HG02623 (cell line): Measurements from ENCODE around the gene EME2.
"Not testable (repeated sequence)": the region's sequence is repeated elsewhere in the genome, so short reads cannot be mapped to it uniquely, and the experiment has no call there.

Experiments used
- ATAC-seq: cut with Tn5 transposase; IDR thresholded peaks from one replicate; pipeline ENCODE4 v1.9.1; 2021; ENCODE audit warnings: moderate library complexity; ENCODE audit not compliant: unreplicated experiment

Gene EME2, protein sequence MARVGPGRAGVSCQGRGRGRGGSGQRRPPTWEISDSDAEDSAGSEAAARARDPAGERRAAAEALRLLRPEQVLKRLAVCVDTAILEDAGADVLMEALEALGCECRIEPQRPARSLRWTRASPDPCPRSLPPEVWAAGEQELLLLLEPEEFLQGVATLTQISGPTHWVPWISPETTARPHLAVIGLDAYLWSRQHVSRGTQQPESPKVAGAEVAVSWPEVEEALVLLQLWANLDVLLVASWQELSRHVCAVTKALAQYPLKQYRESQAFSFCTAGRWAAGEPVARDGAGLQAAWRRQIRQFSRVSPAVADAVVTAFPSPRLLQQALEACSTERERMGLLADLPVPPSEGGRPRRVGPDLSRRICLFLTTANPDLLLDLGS

DNA sequence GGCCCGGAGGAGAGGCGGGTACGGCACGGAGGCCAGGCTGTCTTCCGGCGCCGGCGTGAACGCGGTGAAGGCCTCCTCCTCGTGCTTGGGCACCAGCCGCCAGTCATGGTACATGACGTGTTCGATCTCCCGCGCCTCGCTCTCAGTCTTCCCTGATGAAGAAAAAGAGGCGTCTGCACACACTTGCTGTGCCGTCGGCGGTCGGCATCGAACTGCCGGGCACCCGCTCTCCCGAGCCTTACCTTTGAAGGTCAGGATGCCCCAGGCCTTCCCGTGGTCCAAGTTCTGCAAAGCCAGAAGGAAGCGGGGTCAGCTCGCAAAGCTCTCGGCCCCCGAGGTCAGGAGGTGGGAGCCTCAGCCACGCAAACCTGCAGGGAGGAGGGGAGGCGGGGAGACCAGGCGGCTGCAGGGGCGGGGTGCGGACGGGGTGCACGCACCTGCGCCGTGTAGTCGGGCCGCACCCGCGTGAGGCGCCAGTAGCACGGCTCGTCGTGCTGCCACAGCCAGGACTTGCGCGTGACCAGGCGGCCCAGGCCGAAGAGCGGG is at the start of gene EME2:
EME2 (plus strand) TSS at position 449 of the 546 bp plus-strand sequence. CDS start 418 bp downstream, outside the sequence.
- ATAC-seq: peak; percentile 12

DNA sequence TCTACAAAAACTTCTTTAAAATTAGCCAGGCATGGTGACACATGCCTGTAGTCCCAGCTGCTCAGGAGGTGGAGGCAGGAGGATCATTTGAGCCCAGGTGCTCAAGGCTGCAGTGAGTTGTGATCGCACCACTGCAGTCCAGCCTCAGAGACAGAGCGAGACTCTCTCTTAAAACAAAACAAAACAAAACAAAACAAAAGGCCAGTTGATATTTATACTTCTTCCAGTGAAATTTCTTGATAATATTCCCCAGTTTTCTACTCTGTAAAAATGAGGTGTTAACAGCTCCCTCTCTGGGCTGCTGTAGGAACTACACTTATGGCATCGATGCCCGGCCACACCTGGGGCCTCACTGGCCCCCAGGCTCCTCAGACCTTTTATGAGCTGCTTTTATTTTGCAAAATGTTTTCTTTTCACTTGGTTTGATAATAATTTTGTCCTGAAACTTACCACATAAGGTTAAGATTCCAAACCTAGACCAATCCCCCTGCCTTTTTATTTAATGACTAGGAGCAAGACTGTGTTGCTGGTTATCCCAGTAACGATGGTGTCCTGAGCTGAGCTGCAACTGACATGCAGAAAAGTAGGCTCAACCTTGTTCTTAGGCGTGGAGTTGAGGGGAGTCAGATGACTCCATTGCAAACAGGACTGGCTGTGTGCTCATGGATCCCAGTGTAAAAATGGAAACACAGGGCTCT is 49.0 kb upstream of the EME2 start:
- no peak for ATAC-seq

DNA sequence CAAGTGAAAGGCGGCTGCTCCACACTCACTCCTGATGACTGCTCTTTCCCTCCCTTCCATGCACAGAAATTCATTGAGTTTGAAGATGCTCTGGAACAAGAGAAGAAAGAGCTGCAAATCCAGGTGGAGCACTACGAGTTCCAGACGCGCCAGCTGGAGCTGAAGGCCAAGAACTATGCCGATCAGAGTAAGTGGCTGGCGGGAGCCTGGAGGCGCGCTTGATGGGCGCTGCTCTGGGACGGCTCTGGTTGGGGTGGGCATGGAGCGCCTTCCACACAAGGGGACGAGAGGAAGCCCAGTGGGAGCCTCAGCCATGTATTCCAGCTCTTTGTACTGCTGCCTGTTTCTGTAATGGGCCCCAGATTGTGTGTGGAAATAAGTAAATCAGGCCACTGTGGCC is 48.1 kb upstream of the EME2 start:
- no peak for ATAC-seq

DNA sequence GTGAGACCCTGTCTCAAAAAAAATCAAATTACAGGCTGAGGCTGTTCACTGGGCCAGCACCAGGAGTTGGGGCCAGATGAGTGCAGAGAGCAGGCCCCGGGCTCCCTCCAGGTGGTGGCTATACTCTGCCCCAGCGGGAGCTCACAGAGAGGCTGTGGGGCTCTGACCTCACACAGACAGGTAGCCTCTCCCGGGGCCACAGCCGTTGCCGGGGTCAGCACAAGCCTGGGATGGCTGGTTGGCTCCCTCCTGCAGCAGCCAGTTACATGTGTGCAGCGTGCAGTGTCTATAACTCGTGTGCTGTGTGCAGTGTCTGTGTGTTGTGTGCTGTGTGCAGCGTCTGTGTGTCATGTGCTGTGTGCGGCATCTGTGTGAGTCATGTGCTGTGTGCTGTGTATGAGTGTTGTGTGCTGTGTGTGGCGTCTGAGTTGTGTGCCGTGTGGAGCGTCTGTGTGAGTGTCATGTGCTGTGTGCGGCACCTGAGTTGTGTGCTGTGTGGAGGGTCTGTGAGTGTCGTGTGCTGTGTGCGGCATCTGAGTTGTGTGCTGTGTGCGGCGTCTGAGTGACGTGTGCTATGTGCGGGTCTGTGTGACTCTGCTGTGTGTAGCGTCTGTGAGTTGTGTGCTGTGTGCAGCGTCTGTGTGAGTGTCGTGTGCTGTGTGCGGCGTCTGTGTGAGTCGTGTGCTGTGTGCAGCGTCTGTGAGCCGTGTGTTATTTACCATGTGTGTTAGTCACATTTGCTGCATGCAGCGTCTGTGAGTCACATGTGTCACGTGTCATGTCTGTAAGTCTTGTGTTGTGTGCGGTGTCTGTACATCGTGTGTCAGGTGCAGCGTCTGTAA is 45.7 kb upstream of the EME2 start:
- no peak for ATAC-seq

DNA sequence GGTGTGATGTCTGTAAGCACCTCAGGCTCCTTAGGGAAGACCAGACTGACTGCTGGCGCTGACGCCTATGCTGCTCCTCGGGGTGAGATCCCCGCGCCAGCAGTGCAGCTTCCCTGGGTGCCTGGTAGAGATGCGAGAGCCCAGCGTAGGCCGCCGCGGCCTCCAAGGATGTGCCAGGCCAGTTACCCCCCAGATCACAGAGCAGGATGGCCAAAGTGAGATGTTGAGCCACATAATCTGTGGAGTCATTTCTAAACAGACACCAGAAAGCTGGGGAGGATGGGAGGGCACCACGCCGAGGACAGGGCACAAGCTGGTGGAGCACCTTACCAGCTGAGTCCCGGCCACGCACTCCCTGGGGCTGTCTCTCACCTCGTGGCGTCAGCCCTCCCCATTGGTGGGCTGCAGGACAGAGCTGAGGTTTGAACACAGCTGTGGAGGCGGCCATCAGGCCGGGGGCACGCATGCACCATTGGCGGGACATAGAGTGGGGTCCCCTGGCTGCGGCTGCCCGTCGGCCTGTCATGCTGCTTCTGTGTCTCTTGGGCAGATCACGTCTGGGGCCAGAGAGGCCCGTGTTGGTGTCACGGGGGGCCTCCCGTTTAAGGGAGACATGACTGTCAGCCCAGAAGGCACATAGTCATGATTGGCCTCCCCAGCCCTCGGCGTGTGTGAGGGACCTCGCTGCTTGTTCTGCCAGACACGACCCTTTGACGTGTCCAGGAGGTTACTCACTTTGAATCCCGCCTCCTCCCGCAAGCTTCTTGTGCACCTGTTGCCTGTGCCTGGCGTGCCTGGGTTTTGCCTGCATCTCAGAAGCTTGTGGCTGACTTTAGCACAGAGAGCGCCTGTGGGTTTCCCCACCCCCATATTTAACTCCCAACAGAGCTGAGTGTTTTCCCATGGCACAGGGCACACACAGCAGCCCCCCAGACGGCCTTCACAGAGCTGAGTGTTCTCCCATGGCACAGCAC is 44.7 kb upstream of the EME2 start:
- ATAC-seq: no peak

DNA sequence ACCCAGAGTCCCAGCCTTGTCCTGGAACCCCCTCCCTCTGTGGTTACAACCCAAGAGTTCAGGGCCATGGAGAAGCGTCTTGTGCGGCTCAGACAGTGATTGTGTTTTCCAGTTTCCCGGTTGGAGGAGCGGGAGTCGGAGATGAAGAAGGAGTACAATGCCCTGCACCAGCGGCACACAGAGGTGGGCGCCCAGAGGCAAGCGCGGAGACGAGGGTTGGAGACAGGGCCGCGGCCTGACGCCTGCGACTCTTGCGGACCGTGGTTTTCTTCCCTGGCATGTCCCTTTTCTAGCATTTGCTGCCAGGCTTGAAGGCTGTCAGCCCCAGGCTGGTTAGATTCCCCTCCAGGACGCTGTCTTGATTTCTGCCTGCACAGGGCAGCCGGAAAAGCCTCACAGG is 43.6 kb upstream of the EME2 start:
- ATAC-seq: no peak

DNA sequence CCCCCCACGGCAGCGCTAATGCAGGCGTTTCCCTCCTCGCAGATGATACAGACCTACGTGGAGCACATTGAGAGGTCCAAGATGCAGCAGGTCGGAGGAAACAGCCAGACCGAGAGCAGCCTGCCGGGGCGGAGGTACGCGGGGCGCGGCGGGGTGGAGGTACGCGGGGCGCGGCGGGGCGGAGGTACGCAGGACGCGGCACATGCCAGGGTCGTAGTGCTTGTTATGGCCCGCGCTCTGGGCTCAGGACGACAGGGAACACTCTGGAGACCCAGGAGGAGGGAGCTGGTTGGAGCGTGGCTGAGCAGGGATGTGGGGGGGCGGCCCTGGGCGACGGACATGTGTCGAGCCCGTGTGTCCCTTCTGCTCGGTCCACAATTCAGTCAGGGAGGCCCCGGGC is 43.2 kb upstream of the EME2 start:
- ATAC-seq: no peak

DNA sequence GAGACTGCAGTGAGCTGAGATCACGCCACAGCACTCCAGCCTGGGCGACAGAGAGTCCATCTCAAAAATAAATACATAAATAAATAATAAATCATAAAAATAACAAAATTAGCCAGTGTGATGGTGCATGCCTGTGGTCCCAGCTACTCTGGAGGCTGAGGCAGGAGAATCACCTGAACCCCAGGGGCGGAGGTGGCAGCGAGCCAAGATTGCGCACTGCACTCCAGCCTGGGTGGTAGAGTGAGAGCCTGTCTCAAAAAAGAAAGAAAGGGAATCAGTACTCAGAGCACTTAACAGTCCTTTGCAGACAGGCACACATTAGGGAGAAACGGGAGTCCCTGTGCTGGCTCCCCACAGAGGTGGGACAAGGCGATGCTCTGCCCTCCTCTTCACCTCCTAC is 41.5 kb upstream of the EME2 start:
- ATAC-seq: no peak

DNA sequence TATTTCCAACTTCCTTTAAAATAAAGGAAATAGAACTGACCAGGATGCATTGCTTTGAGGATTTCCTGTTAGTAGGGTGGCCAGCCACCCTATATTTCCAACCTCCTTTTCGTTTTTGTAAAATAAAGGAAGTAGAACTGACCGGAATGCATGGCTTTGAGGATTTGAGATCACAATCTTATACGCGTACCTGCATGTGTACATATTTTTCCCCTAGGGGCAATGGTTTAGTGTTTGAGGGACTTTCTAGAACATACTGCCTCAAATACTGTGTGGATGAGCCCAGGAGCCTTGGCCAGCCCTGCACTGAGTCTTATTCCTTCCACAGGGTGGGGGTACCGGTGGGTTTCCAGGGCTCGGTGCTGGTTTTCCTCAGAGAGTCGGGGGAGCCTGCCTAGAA is 41.0 kb upstream of the EME2 start:
- no peak for ATAC-seq

DNA sequence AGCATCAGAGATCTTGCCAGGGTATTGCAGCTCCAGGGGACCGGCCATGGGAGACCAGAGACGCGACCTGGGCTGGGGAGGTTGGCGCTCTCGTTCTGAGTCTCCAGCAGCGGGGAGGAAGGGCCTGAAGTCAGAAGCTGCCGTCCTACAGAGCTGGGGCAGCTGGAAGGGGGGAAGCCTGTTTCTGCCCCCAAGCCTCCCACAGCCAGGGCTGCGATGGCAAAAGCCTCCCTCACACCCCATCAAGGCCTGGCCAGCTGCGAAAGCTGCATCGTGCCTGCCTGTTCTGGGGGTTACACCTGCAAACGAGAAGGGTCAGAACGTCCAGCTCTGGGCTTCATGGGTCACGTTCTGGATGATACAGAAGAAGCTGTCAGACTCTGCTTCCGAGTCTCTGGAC is 40.5 kb upstream of the EME2 start:
- no peak for ATAC-seq

DNA sequence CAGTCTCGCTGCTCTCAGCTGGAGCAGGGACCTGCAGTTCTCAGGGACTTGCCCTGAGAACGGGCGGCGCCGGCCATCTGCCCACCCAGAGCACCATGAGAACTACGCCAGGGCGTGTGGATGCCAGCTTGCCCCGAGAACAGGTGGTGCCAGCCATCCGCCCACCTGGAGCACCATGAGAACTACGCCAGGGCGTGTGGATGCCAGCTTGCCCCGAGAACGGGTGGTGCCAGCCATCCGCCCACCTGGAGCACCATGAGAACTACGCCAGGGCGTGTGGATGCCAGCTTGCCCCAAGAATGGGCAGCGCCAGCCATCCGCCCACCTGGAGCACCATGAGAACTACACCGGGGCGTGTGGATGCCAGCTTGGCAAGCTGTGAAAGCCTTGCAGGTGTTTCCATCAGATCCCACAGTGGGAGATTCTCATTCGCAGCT is 40.0 kb upstream of the EME2 start:
- ATAC-seq: not testable (repeated sequence)

DNA sequence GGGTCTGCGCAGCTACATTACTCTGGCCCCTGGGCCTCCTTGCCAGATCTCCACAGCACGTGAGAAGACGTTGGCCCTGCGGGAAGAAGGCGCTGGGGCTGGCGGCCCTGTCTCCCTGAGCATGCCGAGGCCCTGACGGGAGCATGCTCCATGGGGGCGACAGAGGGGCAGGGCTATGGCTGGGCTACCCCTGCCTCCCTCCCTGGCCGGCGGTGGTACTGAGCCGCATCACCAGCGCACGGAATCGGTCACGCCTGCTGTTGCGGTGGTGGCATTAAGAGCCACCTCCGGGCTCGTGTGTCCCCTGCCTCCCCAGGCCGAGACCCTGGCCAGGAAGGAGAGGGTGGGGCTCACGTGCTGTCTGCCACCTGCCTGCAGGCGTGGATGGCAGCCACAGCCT is 38.5 kb upstream of the EME2 start:
- no peak for ATAC-seq

DNA sequence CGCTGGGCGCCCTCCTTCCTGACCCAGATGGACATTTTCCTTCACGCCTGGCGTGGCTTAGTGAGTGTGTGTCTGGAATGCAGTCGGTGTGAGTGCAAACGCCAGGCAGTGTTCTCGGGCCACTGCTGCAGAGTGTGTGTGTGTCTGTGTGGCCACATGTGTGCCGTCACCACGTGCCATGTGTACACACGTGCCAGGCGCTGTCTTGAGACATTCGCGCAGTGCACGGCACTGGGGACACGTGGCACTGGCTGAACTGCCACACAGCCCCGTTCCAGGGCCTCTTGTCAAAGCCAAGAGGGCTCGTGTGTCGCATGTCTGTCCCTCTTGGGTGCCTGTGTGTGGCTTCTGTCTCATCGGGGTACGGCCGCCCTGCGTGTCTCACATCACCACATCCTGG is 37.8 kb upstream of the EME2 start:
- no peak for ATAC-seq

DNA sequence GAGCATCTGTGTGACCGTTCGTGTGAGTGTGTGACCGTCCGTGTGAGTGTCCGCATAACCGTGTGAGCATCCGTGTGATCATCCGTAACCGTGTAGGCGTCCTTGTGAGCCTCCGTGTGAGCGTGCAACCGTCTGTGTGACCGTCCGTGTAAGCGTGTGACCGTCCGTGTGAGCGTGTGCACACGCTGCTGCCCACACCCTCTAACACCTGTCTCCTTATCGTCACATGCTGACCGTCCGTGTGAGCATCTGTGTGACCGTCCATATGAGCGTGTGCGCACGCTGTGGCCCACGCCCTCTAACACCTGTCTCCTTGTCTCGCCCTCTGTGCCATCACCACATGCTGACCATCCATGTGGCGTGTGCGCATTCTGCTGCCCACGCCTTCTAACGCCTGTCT is 32.4 kb upstream of the EME2 start:
- no peak for ATAC-seq

DNA sequence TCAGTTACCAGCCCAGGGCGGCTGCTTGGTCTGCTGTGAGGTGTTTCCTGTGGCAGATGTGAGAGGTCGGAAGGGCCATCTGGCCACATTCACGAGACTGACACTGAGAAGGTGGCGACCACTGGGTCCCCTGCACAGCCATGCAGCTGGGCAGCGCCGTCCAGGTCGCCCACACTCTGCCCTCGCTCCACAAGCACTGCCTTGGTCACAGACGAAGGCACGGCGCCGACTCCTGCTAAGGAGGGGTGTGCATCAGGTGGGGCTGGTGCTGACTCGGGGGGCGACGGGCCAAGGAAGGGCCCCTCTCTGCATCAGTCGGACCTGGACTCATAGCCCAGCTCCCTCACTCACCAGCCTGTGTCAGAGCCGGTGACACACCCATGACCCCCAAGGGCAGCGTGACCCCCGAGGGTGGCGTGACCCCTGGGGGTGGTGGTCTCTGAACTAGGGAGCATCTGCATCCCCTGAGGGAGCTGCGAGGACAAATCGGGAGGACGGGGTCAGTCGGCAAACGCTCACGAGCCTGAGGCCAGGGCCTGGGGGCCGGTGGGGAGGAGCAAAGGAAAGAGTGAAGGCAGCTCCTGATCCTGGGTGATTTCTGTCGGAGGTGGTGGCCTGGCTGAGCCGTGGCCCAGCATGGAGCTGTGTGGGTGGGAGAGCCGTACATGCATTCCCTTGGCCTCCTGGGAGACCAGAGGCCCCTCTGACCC is 31.7 kb upstream of the EME2 start:
- ATAC-seq: no peak

DNA sequence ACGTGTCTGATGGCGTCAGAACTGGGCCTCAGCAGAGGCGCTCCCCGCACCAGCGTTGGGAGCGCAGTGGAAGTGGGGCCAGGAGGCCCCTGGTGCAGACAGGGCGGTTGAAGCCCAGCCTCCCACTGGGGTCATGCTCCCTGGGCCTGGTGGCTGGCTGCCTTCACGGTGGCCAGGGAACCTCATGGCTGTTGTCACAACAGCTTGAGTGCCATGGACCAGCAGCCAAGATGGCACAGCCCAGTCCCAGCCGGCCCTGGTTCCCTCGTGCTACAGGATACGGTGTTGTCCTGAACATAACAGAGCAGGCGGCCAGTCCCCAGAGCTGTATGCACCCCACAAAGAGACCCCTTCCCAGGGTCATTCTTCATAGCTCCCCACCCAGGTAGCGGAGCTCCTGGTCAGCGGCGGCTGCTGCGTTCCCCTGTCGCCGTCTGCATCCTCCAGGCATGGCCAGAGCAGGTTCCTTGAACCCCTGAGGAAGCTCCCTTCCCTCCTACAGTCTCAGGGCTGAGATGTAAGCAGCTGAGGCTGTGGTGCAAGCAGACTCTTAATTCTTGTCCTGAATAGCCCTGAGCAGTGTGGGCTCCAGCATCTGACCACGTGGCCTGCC is 31.0 kb upstream of the EME2 start:
- no peak for ATAC-seq

DNA sequence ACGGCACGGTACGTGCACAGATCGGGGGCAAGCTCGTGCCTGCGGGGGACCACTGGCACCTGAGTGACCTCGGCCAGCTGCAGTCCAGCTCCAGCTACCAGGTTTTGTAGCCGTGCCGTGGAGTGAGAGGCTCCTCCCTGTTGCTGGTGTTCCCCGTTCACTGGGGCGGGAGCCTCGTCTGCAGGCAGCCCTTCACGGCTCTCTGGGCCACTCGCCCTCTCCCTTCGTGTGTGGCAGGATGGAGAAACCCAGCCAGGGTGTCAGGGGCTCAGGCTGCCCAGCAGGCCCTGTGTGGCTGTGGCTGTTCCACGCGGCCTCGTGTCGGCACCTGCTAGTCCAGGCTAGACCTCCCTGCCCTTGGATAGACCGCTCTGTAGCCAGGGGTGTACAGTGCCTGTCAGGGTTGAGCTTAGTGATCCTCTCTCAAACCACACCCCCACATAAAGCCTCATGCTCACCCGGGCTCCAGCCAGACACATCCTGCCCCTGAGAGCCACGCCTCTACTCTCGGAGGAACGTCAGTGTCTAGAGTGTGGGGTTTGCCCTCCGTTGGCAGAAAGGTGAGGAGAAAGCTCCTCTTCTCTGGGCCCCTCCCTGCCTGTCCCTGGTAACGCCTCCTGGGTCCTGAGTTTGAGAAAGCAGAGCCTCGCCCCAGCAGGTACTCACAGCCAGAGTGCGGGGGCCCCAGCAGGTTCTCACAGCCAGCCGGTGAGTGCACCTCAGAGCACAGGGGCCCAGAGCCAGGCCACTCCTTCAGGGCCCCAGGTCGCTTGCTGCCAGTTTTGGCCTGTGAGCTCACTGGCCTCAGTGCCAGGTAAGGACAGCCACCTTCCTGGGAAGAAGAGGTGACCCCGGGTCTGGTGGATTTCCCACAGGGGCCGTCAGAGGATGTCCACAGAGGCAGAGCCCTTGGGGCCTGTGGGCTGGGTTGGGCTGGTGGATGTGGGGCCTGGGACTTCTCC is 29.0 kb upstream of the EME2 start:
- no peak for ATAC-seq

DNA sequence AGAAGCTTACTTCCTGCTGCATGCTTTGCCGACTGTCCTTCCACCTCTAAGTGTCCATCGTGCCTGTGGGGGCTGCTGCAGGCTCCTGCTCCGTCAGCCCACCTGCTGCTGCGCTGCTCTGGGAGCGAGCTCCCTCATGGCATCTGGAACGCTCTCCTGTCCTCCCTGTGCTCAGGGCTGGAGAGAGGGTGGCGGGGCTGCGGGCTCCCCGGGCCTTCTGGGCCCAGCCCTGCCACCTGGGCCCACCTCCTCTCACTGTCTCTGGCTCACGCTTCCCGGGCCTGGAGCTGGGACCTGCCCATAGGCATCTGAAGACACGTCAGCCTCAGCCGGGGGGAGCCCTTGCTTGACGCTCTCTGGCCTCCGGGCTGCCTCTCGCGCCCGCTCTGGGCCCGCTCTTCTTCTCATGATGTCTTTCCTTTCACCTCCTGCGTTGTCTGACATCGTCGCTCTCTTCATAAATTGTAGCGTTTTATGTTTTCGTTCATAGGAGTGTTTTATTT is 28.2 kb upstream of the EME2 start:
- no peak for ATAC-seq
